ENCODE data around the gene SRP72. TPM values are rescaled to one million over a fixed set of nuclear protein-coding genes. Genes with fewer than 3 reads are reported as not detected.

Gene SRP72
- total RNA-seq = 98.4 to 129 TPM (median 103 TPM) in 3 replicates
- long read RNA-seq, full-length matches to known transcripts = 73 of 83 reads
- long read RNA-seq, partial matches to known transcripts = 10 of 83 reads
- long read RNA-seq, other reads (novel, unspliced or antisense) = 0 of 83 reads

- peaks cover 9% of the 10 kb centered on the region for H3K36me3 Mint-ChIP-seq (ENCODE audit: low read depth)
- H3K27ac Mint-ChIP-seq (ENCODE audit: unreplicated experiment) = peak within 1 kb of the TSS; percentile 96
- H3K27me3 Mint-ChIP-seq (ENCODE audit: low read depth) = no peaks in the 10 kb centered on the region
- H3K4me1 Mint-ChIP-seq (ENCODE audit: low read depth) = peaks cover 43% of the 10 kb centered on the region
- peak; percentile 6 for TF ChIP-seq CTCF (IDR thresholded peaks at IDR 0.05)
- H3K9me3 Mint-ChIP-seq (ENCODE audit: low read depth) = no peaks in the 10 kb centered on the region
- peak; percentile 95 for DNase-seq (ENCODE audit: low spot score)
- H3K4me3 Mint-ChIP-seq (ENCODE audit: unreplicated experiment) = peak within 1 kb of the TSS; percentile 93
Measured at GRCh38 chr4:56467284-56468096, at the start of gene SRP72. Gene SRP72 (plus strand): TSS chr4:56467617. CDS start chr4:56467636, 19 bp downstream.

- H3K9me3 Mint-ChIP-seq (ENCODE audit: low read depth) = peaks cover 3% of the 10 kb centered on the region
- no peak overlapping the region for H3K4me3 Mint-ChIP-seq (ENCODE audit: unreplicated experiment)
- H3K27ac Mint-ChIP-seq (ENCODE audit: unreplicated experiment) = no peak overlapping the region
- DNase-seq (ENCODE audit: low spot score) = no peak
- no peaks in the 10 kb centered on the region for H3K36me3 Mint-ChIP-seq (ENCODE audit: low read depth)
- H3K27me3 Mint-ChIP-seq (ENCODE audit: low read depth) = no peaks in the 10 kb centered on the region
- TF ChIP-seq CTCF (IDR thresholded peaks at IDR 0.05) = no peak
- peaks cover 4% of the 10 kb centered on the region for H3K4me1 Mint-ChIP-seq (ENCODE audit: low read depth)
Measured at GRCh38 chr4:56424176-56424575, 43.2 kb upstream of the SRP72 start.

GRCh38 chr4:56424697-56425514 lies 42.5 kb upstream of the SRP72 start:
- Mint-ChIP-seq H3K36me3 (ENCODE audit: low read depth) (no peaks in the 10 kb centered on the region), H3K4me1 (ENCODE audit: low read depth) (peaks cover 4% of the 10 kb centered on the region), H3K9me3 (ENCODE audit: low read depth) (peaks cover 3% of the 10 kb centered on the region), H3K4me3 (ENCODE audit: unreplicated experiment) (no peak overlapping the region), H3K27ac (ENCODE audit: unreplicated experiment) (no peak overlapping the region), H3K27me3 (ENCODE audit: low read depth) (no peaks in the 10 kb centered on the region)
- peak; percentile 91 for TF ChIP-seq CTCF (IDR thresholded peaks at IDR 0.05)
- DNase-seq (ENCODE audit: low spot score) = no peak

GRCh38 chr4:56425518-56425917 lies 41.9 kb upstream of the SRP72 start:
- peaks cover 3% of the 10 kb centered on the region for H3K9me3 Mint-ChIP-seq (ENCODE audit: low read depth)
- peaks cover 4% of the 10 kb centered on the region for H3K4me1 Mint-ChIP-seq (ENCODE audit: low read depth)
- H3K36me3 Mint-ChIP-seq (ENCODE audit: low read depth) = no peaks in the 10 kb centered on the region
- H3K27me3 Mint-ChIP-seq (ENCODE audit: low read depth) = no peaks in the 10 kb centered on the region
- H3K27ac Mint-ChIP-seq (ENCODE audit: unreplicated experiment) = no peak overlapping the region
- no peak for DNase-seq (ENCODE audit: low spot score)
- TF ChIP-seq CTCF (IDR thresholded peaks at IDR 0.05) = no peak
- H3K4me3 Mint-ChIP-seq (ENCODE audit: unreplicated experiment) = no peak overlapping the region

GRCh38 chr4:56426273-56426672 lies 41.1 kb upstream of the SRP72 start:
- DNase-seq (ENCODE audit: low spot score) = no peak
- TF ChIP-seq CTCF (IDR thresholded peaks at IDR 0.05) = no peak
- Mint-ChIP-seq H3K27me3 (ENCODE audit: low read depth) (no peaks in the 10 kb centered on the region), H3K4me3 (ENCODE audit: unreplicated experiment) (no peak overlapping the region), H3K4me1 (ENCODE audit: low read depth) (peaks cover 4% of the 10 kb centered on the region), H3K36me3 (ENCODE audit: low read depth) (no peaks in the 10 kb centered on the region), H3K27ac (ENCODE audit: unreplicated experiment) (no peak overlapping the region), H3K9me3 (ENCODE audit: low read depth) (peaks cover 3% of the 10 kb centered on the region)
